Caco-2 (cell line): ENCODE data around the gene RASGEF1B. TPM values are rescaled to one million over a fixed set of nuclear protein-coding genes. Genes with fewer than 3 reads are reported as not detected.

ENCODE experiments used
- BruUV-seq: library from RNA; stranded (reverse); fragments of 400-500 nt; replicated peaks from 2 replicates; lab custom pipeline; 2021; lab: Mats Ljungman, UMichigan
- CTCF ChIA-PET: fragments of 300-600 bp; sonication (Branson Sonifier 250); formaldehyde crosslinking; loops from one replicate; lab custom pipeline; 2022; ENCODE audit warnings: antibody characterized with exemption; lab: Charles Lee
- POLR2A ChIA-PET: fragments of 300-600 bp; sonication (Branson Sonifier 250); formaldehyde crosslinking; loops from one replicate; lab custom pipeline; 2022; ENCODE audit warnings: antibody characterized with exemption; lab: Charles Lee
- DNase-seq, 2 experiments: peaks; one replicate each; pipeline versions ENCODE4 v3.0.0 to v3.0.0-alpha.2; 2020 to 2022
- H3K27me3 ChIP-seq: replicated peaks from 2 replicates; pipeline ENCODE4 v1.6.0; 2011; ENCODE audit warnings: low read length; ENCODE audit not compliant: control insufficient read depth, insufficient read depth
- H3K36me3 ChIP-seq: 2 replicates; pipeline ENCODE4 v1.5.1; 2011; ENCODE audit warnings: low read length; ENCODE audit not compliant: control insufficient read depth, insufficient read depth
- H3K4me1 ChIP-seq: fragments of 250-450 bp; sonication (Bioruptor Pico); 2 replicates; pipeline ENCODE4 v1.5.1; 2020; ENCODE audit warnings: mild to moderate bottlenecking
- H3K4me3 ChIP-seq: 2 replicates; pipeline ENCODE4 v1.5.1; 2011; ENCODE audit warnings: low read depth, mild to moderate bottlenecking, control low read depth, low read length
- H3K9me3 ChIP-seq: fragments of 250-450 bp; sonication (Bioruptor Pico); 2 replicates; pipeline ENCODE4 v1.5.1; 2020; ENCODE audit warnings: mild to moderate bottlenecking, moderate library complexity
- H3K27ac Mint-ChIP-seq: one replicate; pipeline ENCODE4 v1.8.0; 2022; ENCODE audit warnings: mixed read lengths; ENCODE audit not compliant: unreplicated experiment
- H3K27me3 Mint-ChIP-seq: one replicate; pipeline ENCODE4 v1.8.0; 2022; ENCODE audit warnings: mixed read lengths; ENCODE audit not compliant: insufficient read depth, unreplicated experiment
- H3K36me3 Mint-ChIP-seq: one replicate; pipeline ENCODE4 v1.8.0; 2022; ENCODE audit warnings: mild to moderate bottlenecking, mixed read lengths; ENCODE audit not compliant: insufficient read depth, unreplicated experiment
- H3K4me1 Mint-ChIP-seq: one replicate; pipeline ENCODE4 v1.8.0; 2022; ENCODE audit warnings: low read depth, mixed read lengths; ENCODE audit not compliant: unreplicated experiment
- H3K4me3 Mint-ChIP-seq: one replicate; pipeline ENCODE4 v1.8.0; 2022; ENCODE audit warnings: mild to moderate bottlenecking, moderate library complexity, mixed read lengths; ENCODE audit not compliant: unreplicated experiment
- H3K9me3 Mint-ChIP-seq: one replicate; pipeline ENCODE4 v1.8.0; 2022; ENCODE audit warnings: mixed read lengths; ENCODE audit not compliant: unreplicated experiment
- CTCF ChIP-seq, 2 experiments: fragments of 200-600 bp in 1 of 2; IDR thresholded peaks; 1 replicate in 1 of 2; 2 replicates in 1 of 2; pipeline versions ENCODE4 v1.5.1 to v1.8.0; 2011 to 2022; ENCODE audit warnings: antibody characterized with exemption in 1 of 2, control low read depth in 1 of 2, inconsistent platforms in 1 of 2, low read depth in 1 of 2, low read length in 1 of 2, mild to moderate bottlenecking in 1 of 2, moderate library complexity in 1 of 2; ENCODE audit not compliant: insufficient read depth in 1 of 2, severe bottlenecking in 1 of 2, unreplicated experiment in 1 of 2
- intact Hi-C: fragments of 100-400 bp; cut with micrococcal nuclease; formaldehyde crosslinking; loops from one replicate; pipeline ENCODE4 v1.10.0; 2022; ENCODE audit not compliant: unreplicated experiment
- total RNA-seq: library from RNA; stranded (reverse); gene quantifications from 2 replicates; pipeline ENCODE4 v1.2.3, GENCODE V29; 2022

RASGEF1B gene
- total RNA-seq, 1 experiment from 2014 or later = 32.3 TPM

GRCh38 chr4:81446634-81447033 is 25.1 kb downstream of the RASGEF1B start:
- no peak overlapping the region for H3K4me3 Mint-ChIP-seq
- peaks cover 87% of the 10 kb centered on the region for H3K36me3 Mint-ChIP-seq
- Histone ChIP-seq H3K4me3 (no peak overlapping the region), H3K4me1 (no peaks in the 10 kb centered on the region), H3K9me3 (no peaks in the 10 kb centered on the region), H3K27me3 (no peaks in the 10 kb centered on the region), H3K36me3 (peaks cover 1% of the 10 kb centered on the region)
- intact Hi-C loops = no loop called here
- ChIA-PET CTCF (no interaction called here), POLR2A (no interaction called here)
- no peak for TF ChIP-seq CTCF (IDR thresholded peaks at IDR 0.05; ENCODE audit: insufficient read depth in 1 of 2, low read depth in 1 of 2, low read length in 1 of 2, severe bottlenecking in 1 of 2, unreplicated experiment in 1 of 2)
- H3K27ac Mint-ChIP-seq = no peak overlapping the region
- no TSS peak for BruUV-seq
- no peaks in the 10 kb centered on the region for H3K27me3 Mint-ChIP-seq
- DNase-seq = no peak
- no peaks in the 10 kb centered on the region for H3K4me1 Mint-ChIP-seq
- no peaks in the 10 kb centered on the region for H3K9me3 Mint-ChIP-seq

- H3K9me3 Mint-ChIP-seq = no peaks in the 10 kb centered on the region
- intact Hi-C loops = no loop called here
- CTCF ChIA-PET = no interaction called here
Observed at GRCh38 chr4:81445196-81445595, 26.5 kb downstream of the RASGEF1B start.

GRCh38 chr4:81442484-81443085 is 29.1 kb downstream of the RASGEF1B start:
- peaks cover 88% of the 10 kb centered on the region for H3K36me3 Mint-ChIP-seq
- no peak overlapping the region for H3K4me3 Mint-ChIP-seq
- Histone ChIP-seq H3K4me1 (no peaks in the 10 kb centered on the region), H3K36me3 (peaks cover 3% of the 10 kb centered on the region; the same call in 1 of the 2 replicates), H3K27me3 (no peaks in the 10 kb centered on the region), H3K9me3 (no peaks in the 10 kb centered on the region), H3K4me3 (no peak overlapping the region)
- TF ChIP-seq CTCF (IDR thresholded peaks at IDR 0.05; ENCODE audit: insufficient read depth in 1 of 2, low read depth in 1 of 2, low read length in 1 of 2, severe bottlenecking in 1 of 2, unreplicated experiment in 1 of 2) = no peak
- no peak overlapping the region for H3K27ac Mint-ChIP-seq
- no peaks in the 10 kb centered on the region for H3K9me3 Mint-ChIP-seq
- no peak for DNase-seq
- CTCF ChIA-PET = no interaction called here
- intact Hi-C loops = no loop called here
- POLR2A ChIA-PET = no interaction called here
- H3K4me1 Mint-ChIP-seq = no peaks in the 10 kb centered on the region
- no TSS peak for BruUV-seq
- no peaks in the 10 kb centered on the region for H3K27me3 Mint-ChIP-seq

More at GRCh38 chr4:81445196-81445595, 26.5 kb downstream of the RASGEF1B start:
- H3K4me3 ChIP-seq = no peak overlapping the region
- H3K4me1 Mint-ChIP-seq = no peaks in the 10 kb centered on the region
- no peaks in the 10 kb centered on the region for H3K27me3 ChIP-seq
- TF ChIP-seq CTCF (IDR thresholded peaks at IDR 0.05; ENCODE audit: insufficient read depth in 1 of 2, low read depth in 1 of 2, low read length in 1 of 2, severe bottlenecking in 1 of 2, unreplicated experiment in 1 of 2) = no peak
- H3K36me3 Mint-ChIP-seq = peaks cover 84% of the 10 kb centered on the region
- H3K36me3 ChIP-seq = peaks cover 1% of the 10 kb centered on the region
- no peak overlapping the region for H3K4me3 Mint-ChIP-seq
- no peaks in the 10 kb centered on the region for H3K4me1 ChIP-seq
- BruUV-seq = no TSS peak
- no peak for DNase-seq
- no peaks in the 10 kb centered on the region for H3K9me3 ChIP-seq
- H3K27me3 Mint-ChIP-seq = no peaks in the 10 kb centered on the region
- POLR2A ChIA-PET = no interaction called here
- no peak overlapping the region for H3K27ac Mint-ChIP-seq
